ENCODE data around the gene RNASE8. TPM values are rescaled to one million over a fixed set of nuclear protein-coding genes. Genes with fewer than 3 reads are reported as not detected.
A peak's percentile ranks its signal among the peaks of the same experiment; 100 is the strongest.

Gene RNASE8
- total and polyA plus RNA-seq, 3 experiments from 2014 or later, result not detected

- Mint-ChIP-seq H3K4me3 (peak within 1 kb of the TSS; percentile 79 to 93 (median 86)), H3K27ac (peak within 1 kb of the TSS; percentile 86 to 95 (median 92)), H3K9me3 (peaks cover 0 to 2% (median 0%) of the 10 kb centered on the region in 5 donors), H3K27me3 (peaks cover 12 to 14% of the 10 kb centered on the region in 2 donors), H3K36me3 (no peaks in the 10 kb centered on the region), H3K4me1 (peaks cover 17 to 19% (median 19%) of the 10 kb centered on the region in 3 donors)
- peak within 1 kb of the TSS; percentile 58 for H3K4me3 ChIP-seq (ENCODE audit: low read length)
- ChIA-PET CTCF (interaction anchor here (1.5 to 7.8 kb wide), 3 partner anchors 30 to 127 kb away, joined by 3 to 152 read pairs (median 25); no protein-coding TSS in a partner anchor), POLR2A (interaction anchor here (0.5 to 0.6 kb wide), 3 partner anchors 11 to 172 kb away, joined by 3 to 8 read pairs (median 3); no protein-coding TSS in a partner anchor)
- H3K9me3 ChIP-seq (ENCODE audit: low read length), result no peaks in the 10 kb centered on the region
- no peak within 1 kb of the TSS for H3K27ac ChIP-seq (ENCODE audit: low read depth, low read length)
- DNase-seq, result peak; percentile 27 to 65 (median 45)
- H3K27me3 ChIP-seq (ENCODE audit: insufficient read depth, low read length, poor library complexity, severe bottlenecking), result no peaks in the 10 kb centered on the region
- H3K4me1 ChIP-seq (ENCODE audit: insufficient read depth, low read length), result peaks cover 11% of the 10 kb centered on the region
- no peaks in the 10 kb centered on the region for H3K36me3 ChIP-seq (ENCODE audit: insufficient read depth, low read length)
These were observed 40.7 kb downstream of the RNASE8 start, which contains the start of gene ZNF219 for GRCh38 chr14:21098076-21098891. TSS of gene ZNF219 (minus strand) at chr14:21098655. CDS start at chr14:21093591, 5,064 bp downstream.

GRCh38 chr14:21098892-21099595 lies 41.4 kb downstream of the RNASE8 start:
- Histone ChIP-seq H3K4me3 (ENCODE audit: low read length) (peak overlapping the region; percentile 58), H3K36me3 (ENCODE audit: insufficient read depth, low read length) (no peaks in the 10 kb centered on the region), H3K9me3 (ENCODE audit: low read length) (no peaks in the 10 kb centered on the region), H3K27ac (ENCODE audit: low read depth, low read length) (no peak overlapping the region), H3K4me1 (ENCODE audit: insufficient read depth, low read length) (peaks cover 13% of the 10 kb centered on the region), H3K27me3 (ENCODE audit: insufficient read depth, low read length, poor library complexity, severe bottlenecking) (no peaks in the 10 kb centered on the region)
- ChIA-PET POLR2A (interaction anchor here (0.6 kb wide), 2 partner anchors 12 to 28 kb away, joined by 3 read pairs; no protein-coding TSS in a partner anchor), CTCF (interaction anchor here (1.5 to 12.2 kb wide), 6 partner anchors 11 to 128 kb away, joined by 3 to 201 read pairs (median 57); no protein-coding TSS in a partner anchor)
- peak overlapping the region; percentile 79 to 93 (median 86) for H3K4me3 Mint-ChIP-seq
- no peak for DNase-seq
- H3K27ac Mint-ChIP-seq, result peak overlapping the region; percentile 85 to 95 (median 90)
- peaks cover 12 to 14% of the 10 kb centered on the region in 2 donors for H3K27me3 Mint-ChIP-seq
- H3K4me1 Mint-ChIP-seq, result peaks cover 19 to 23% (median 21%) of the 10 kb centered on the region in 3 donors
- peaks cover 0 to 2% (median 0%) of the 10 kb centered on the region in 3 donors for H3K36me3 Mint-ChIP-seq
- H3K9me3 Mint-ChIP-seq, result peaks cover 0 to 2% (median 0%) of the 10 kb centered on the region in 5 donors

- no peak for DNase-seq
- Histone ChIP-seq H3K36me3 (ENCODE audit: insufficient read depth, low read length) (no peaks in the 10 kb centered on the region), H3K9me3 (ENCODE audit: low read length) (no peaks in the 10 kb centered on the region), H3K27ac (ENCODE audit: low read depth, low read length) (no peak overlapping the region), H3K4me3 (ENCODE audit: low read length) (no peak overlapping the region), H3K4me1 (ENCODE audit: insufficient read depth, low read length) (peaks cover 15% of the 10 kb centered on the region), H3K27me3 (ENCODE audit: insufficient read depth, low read length, poor library complexity, severe bottlenecking) (no peaks in the 10 kb centered on the region)
- Mint-ChIP-seq H3K36me3 (peaks cover 0 to 5% (median 0%) of the 10 kb centered on the region in 3 donors), H3K4me3 (peak overlapping the region; percentile 8 to 93 (median 86)), H3K4me1 (peaks cover 21 to 26% (median 23%) of the 10 kb centered on the region in 3 donors), H3K27me3 (peaks cover 12 to 14% of the 10 kb centered on the region in 2 donors), H3K27ac (peak overlapping the region in 6 of 8 donors; percentile 63 to 93 (median 87)), H3K9me3 (peaks cover 0 to 2% (median 0%) of the 10 kb centered on the region in 5 donors)
- ChIA-PET CTCF (interaction anchor here (3.5 to 12.2 kb wide), 3 partner anchors 11 to 84 kb away, joined by 20 to 201 read pairs (median 89); no protein-coding TSS in a partner anchor), POLR2A (no interaction called here)
These were observed 42.0 kb downstream of the RNASE8 start for GRCh38 chr14:21099596-21099985.

- Mint-ChIP-seq H3K27ac (peak within 1 kb of the TSS in 3 of 8 donors; percentile 73 to 86 (median 85)), H3K36me3 (peaks cover 0 to 5% (median 0%) of the 10 kb centered on the region in 3 donors), H3K27me3 (peaks cover 13 to 14% of the 10 kb centered on the region in 2 donors), H3K4me3 (peak within 1 kb of the TSS in 5 of 7 donors; percentile 20 to 93 (median 83)), H3K4me1 (peaks cover 23 to 29% (median 28%) of the 10 kb centered on the region in 3 donors), H3K9me3 (peaks cover 0 to 2% (median 0%) of the 10 kb centered on the region in 5 donors)
- no peak for DNase-seq
- CTCF ChIA-PET, result interaction anchor here (1.0 to 12.2 kb wide), 5 partner anchors 7 to 129 kb away, joined by 4 to 201 read pairs (median 89); no protein-coding TSS in a partner anchor
- Histone ChIP-seq H3K9me3 (ENCODE audit: low read length) (no peaks in the 10 kb centered on the region), H3K4me3 (ENCODE audit: low read length) (no peak within 1 kb of the TSS), H3K27me3 (ENCODE audit: insufficient read depth, low read length, poor library complexity, severe bottlenecking) (no peaks in the 10 kb centered on the region), H3K36me3 (ENCODE audit: insufficient read depth, low read length) (no peaks in the 10 kb centered on the region), H3K4me1 (ENCODE audit: insufficient read depth, low read length) (peaks cover 20% of the 10 kb centered on the region), H3K27ac (ENCODE audit: low read depth, low read length) (no peak within 1 kb of the TSS)
- POLR2A ChIA-PET, result no interaction called here
These were observed 43.3 kb downstream of the RNASE8 start, which contains the start of gene TMEM253 for GRCh38 chr14:21100931-21101330. TSS of gene TMEM253 (plus strand) at chr14:21101066. CDS start at chr14:21101344, 278 bp downstream.

- H3K27me3 ChIP-seq (ENCODE audit: insufficient read depth, low read length, poor library complexity, severe bottlenecking), result no peaks in the 10 kb centered on the region
- H3K9me3 ChIP-seq (ENCODE audit: low read length), result no peaks in the 10 kb centered on the region
- peaks cover 25% of the 10 kb centered on the region for H3K4me1 ChIP-seq (ENCODE audit: insufficient read depth, low read length)
- Mint-ChIP-seq H3K4me1 (peaks cover 25 to 33% (median 31%) of the 10 kb centered on the region in 3 donors), H3K27me3 (peaks cover 13 to 14% of the 10 kb centered on the region in 2 donors), H3K4me3 (peak overlapping the region in 3 of 7 donors; percentile 6 to 32 (median 19)), H3K36me3 (peaks cover 0 to 5% (median 0%) of the 10 kb centered on the region in 3 donors), H3K27ac (peak overlapping the region in 2 of 8 donors; percentile 34 to 73), H3K9me3 (peaks cover 0 to 2% (median 0%) of the 10 kb centered on the region in 5 donors)
- ChIA-PET CTCF (interaction anchor here (1.0 to 12.2 kb wide), 6 partner anchors 8 to 130 kb away, joined by 4 to 201 read pairs (median 68); partner anchors contain the start of gene ARHGEF40), POLR2A (no interaction called here)
- no peak for DNase-seq
- no peaks in the 10 kb centered on the region for H3K36me3 ChIP-seq (ENCODE audit: insufficient read depth, low read length)
- no peak overlapping the region for H3K27ac ChIP-seq (ENCODE audit: low read depth, low read length)
- H3K4me3 ChIP-seq (ENCODE audit: low read length), result no peak overlapping the region
These were observed 44.3 kb downstream of the RNASE8 start for GRCh38 chr14:21101802-21102413.

- Histone ChIP-seq H3K9me3 (ENCODE audit: low read length) (no peaks in the 10 kb centered on the region), H3K4me3 (ENCODE audit: low read length) (peak overlapping the region; percentile 99), H3K36me3 (ENCODE audit: insufficient read depth, low read length) (no peaks in the 10 kb centered on the region), H3K27me3 (ENCODE audit: insufficient read depth, low read length, poor library complexity, severe bottlenecking) (no peaks in the 10 kb centered on the region), H3K4me1 (ENCODE audit: insufficient read depth, low read length) (peaks cover 25% of the 10 kb centered on the region), H3K27ac (ENCODE audit: low read depth, low read length) (no peak overlapping the region)
- no peak for DNase-seq
- ChIA-PET POLR2A (interaction anchor here (2.0 to 2.8 kb wide), 3 partner anchors 10 to 88 kb away, joined by 10 to 11 read pairs (median 11); no protein-coding TSS in a partner anchor), CTCF (interaction anchor here (0.6 to 12.2 kb wide), 10 partner anchors 9 to 132 kb away, joined by 3 to 201 read pairs (median 34); partner anchors contain the start of gene ARHGEF40)
- H3K36me3 Mint-ChIP-seq, result peaks cover 0 to 5% (median 0%) of the 10 kb centered on the region in 3 donors
- H3K4me3 Mint-ChIP-seq, result peak overlapping the region; percentile 79 to 96 (median 88)
- peaks cover 0 to 2% (median 0%) of the 10 kb centered on the region in 5 donors for H3K9me3 Mint-ChIP-seq
- H3K27ac Mint-ChIP-seq, result peak overlapping the region in 6 of 8 donors; percentile 11 to 95 (median 92)
- peaks cover 22 to 34% (median 25%) of the 10 kb centered on the region in 3 donors for H3K4me1 Mint-ChIP-seq
- peaks cover 13 to 14% of the 10 kb centered on the region in 2 donors for H3K27me3 Mint-ChIP-seq
These were observed 45.1 kb downstream of the RNASE8 start for GRCh38 chr14:21102521-21103410.

Measured in CD8-positive, alpha-beta memory T cell (primary cell).